Smooth muscle cell (in vitro differentiated cells): ENCODE results near the gene LRP2BP. TPM values are rescaled to one million over a fixed set of nuclear protein-coding genes. Genes with fewer than 3 reads are reported as not detected.
A peak's percentile ranks its signal among the peaks of the same experiment; 100 is the strongest.
"Not testable (repeated sequence)": the region's sequence is repeated elsewhere in the genome, so short reads cannot be mapped to it uniquely, and the experiment has no call there.

Source experiments
- DNase-seq: peaks from one replicate; lab custom pipeline; 2025; ENCODE audit not compliant: unreplicated experiment; lab: John Stamatoyannopoulos, UW
- H2AFZ ChIP-seq: fragments of 200-600 bp; sonication (generic); 2 replicates; pipeline ENCODE4 v1.6.0; 2016; ENCODE audit warnings: antibody characterized with exemption, low read depth, mild to moderate bottlenecking
- H3F3A ChIP-seq: fragments of 200-600 bp; sonication (generic); 2 replicates; pipeline ENCODE4 v1.6.0; 2017; ENCODE audit warnings: antibody characterized with exemption, low read depth
- H3K27ac ChIP-seq: fragments of 200-600 bp; sonication (generic); 2 replicates; pipeline ENCODE4 v1.5.1; 2016; ENCODE audit warnings: low read depth, mild to moderate bottlenecking
- H3K27me3 ChIP-seq: fragments of 200-600 bp; sonication (generic); 2 replicates; pipeline ENCODE4 v1.6.1; 2016; ENCODE audit warnings: low read depth, mild to moderate bottlenecking
- H3K36me3 ChIP-seq: fragments of 200-600 bp; sonication (generic); 2 replicates; pipeline ENCODE4 v1.5.1; 2016; ENCODE audit warnings: low read depth
- H3K4me1 ChIP-seq: fragments of 200-600 bp; sonication (generic); 2 replicates; pipeline ENCODE4 v1.5.1; 2016; ENCODE audit warnings: low read depth
- H3K4me2 ChIP-seq: fragments of 200-600 bp; sonication (generic); 2 replicates; pipeline ENCODE4 v1.6.0; 2016; ENCODE audit warnings: mild to moderate bottlenecking
- H3K4me3 ChIP-seq: fragments of 200-600 bp; sonication (generic); 2 replicates; pipeline ENCODE4 v1.5.1; 2016; ENCODE audit warnings: mild to moderate bottlenecking
- H3K79me2 ChIP-seq: fragments of 200-600 bp; sonication (generic); 2 replicates; pipeline ENCODE4 v1.6.0; 2016; ENCODE audit warnings: low read depth, mild to moderate bottlenecking
- H3K9ac ChIP-seq: fragments of 200-600 bp; sonication (generic); 2 replicates; pipeline ENCODE4 v1.6.0; 2016; ENCODE audit warnings: low read depth
- H3K9me3 ChIP-seq: fragments of 200-600 bp; sonication (generic); replicated peaks from 2 replicates; pipeline ENCODE4 v1.5.1; 2016; ENCODE audit warnings: low read depth
- H4K20me1 ChIP-seq: fragments of 200-600 bp; sonication (generic); 2 replicates; pipeline ENCODE4 v1.6.0; 2016; ENCODE audit warnings: low read depth
- WGBS: methylation state at CpG from one replicate; pipeline ENCODE4 v1.1.7; 2016; ENCODE audit warnings: low lambda C conversion rate; 5-methylcytosine and 5-hydroxymethylcytosine counted together
- polyA plus RNA-seq: library from polyadenylated mRNA; unstranded; fragments of >200 nt; fragmentation: Nextera tagmentation; extraction: Ambion mirVana; gene quantifications from 2 replicates; pipeline ENCODE4 v1.2.1, GENCODE V29; 2016
- total RNA-seq: library from RNA; depleted of rRNA; stranded (reverse); fragments of >200 nt; gene quantifications from 2 replicates; pipeline ENCODE4 v1.2.3, GENCODE V29; 2014
- TF ChIP-seq, protein P1 (sequence below): fragments of 200-600 bp; sonication (generic); IDR thresholded peaks from 2 replicates; pipeline ENCODE4 v1.5.1; 2017; ENCODE audit warnings: borderline replicate concordance, mild to moderate bottlenecking, antibody characterized with exemption; ENCODE audit not compliant: insufficient read depth, poor library complexity, severe bottlenecking

Gene LRP2BP
- total and polyA plus RNA-seq, 2 experiments from 2014 or later = 0.48 to 1.4 TPM

DNA sequence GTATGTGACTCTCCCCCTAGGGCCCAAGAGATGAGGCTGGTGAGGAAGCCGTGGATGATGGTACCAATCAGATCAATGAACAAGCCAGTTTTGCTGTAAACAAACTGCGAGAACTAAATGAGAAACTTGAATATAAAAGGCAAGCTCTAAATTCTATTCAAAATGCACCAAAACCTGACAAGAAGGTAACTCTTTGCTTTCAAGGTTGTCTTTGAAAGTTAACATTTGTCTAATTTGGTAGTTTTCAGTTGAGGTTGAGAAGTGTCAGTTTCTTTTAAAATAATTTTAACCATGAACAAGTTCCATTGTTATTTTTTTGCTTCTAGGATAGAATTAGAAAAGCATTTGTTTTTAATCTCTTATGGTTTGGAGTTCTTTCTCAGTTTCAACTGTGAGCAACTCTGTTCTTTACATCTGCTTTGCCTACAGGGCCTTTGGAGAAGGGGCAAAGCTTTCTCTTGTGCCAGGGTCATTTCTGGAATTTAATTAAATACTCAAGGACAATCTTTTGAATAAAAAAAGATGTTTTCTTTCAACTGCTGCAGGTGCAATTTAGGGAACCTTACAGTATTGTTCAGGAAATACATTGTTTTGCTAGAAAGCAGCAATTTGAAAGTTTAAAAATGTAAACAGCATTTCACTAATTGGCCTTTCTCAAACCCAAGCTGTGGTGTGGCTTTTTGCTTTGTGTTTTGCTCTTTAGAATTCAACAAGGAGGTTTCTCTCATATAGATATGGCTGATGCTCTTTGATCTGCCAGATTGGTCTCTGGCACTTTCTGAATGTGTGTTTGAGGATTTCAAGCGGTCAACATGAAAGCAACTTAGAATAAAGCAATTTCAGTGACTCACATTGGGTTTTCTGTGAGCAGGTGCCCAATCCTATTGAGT lies 62.9 kb downstream of the LRP2BP start:
- no peak overlapping the region for H2AFZ ChIP-seq
- H3K4me1 ChIP-seq = peaks cover 6% of the 10 kb centered on the region
- no peak overlapping the region for H3K4me3 ChIP-seq
- H3K27ac ChIP-seq = no peak overlapping the region
- no peaks in the 10 kb centered on the region for H3F3A ChIP-seq
- DNase-seq = no peak
- TF ChIP-seq, protein P1, sequence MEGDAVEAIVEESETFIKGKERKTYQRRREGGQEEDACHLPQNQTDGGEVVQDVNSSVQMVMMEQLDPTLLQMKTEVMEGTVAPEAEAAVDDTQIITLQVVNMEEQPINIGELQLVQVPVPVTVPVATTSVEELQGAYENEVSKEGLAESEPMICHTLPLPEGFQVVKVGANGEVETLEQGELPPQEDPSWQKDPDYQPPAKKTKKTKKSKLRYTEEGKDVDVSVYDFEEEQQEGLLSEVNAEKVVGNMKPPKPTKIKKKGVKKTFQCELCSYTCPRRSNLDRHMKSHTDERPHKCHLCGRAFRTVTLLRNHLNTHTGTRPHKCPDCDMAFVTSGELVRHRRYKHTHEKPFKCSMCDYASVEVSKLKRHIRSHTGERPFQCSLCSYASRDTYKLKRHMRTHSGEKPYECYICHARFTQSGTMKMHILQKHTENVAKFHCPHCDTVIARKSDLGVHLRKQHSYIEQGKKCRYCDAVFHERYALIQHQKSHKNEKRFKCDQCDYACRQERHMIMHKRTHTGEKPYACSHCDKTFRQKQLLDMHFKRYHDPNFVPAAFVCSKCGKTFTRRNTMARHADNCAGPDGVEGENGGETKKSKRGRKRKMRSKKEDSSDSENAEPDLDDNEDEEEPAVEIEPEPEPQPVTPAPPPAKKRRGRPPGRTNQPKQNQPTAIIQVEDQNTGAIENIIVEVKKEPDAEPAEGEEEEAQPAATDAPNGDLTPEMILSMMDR = no peak
- no peaks in the 10 kb centered on the region for H4K20me1 ChIP-seq
- WGBS = 90% methylated on average over 3 of the region's 3 CpGs
- H3K36me3 ChIP-seq = no peaks in the 10 kb centered on the region
- no peak overlapping the region for H3K9ac ChIP-seq
- no peaks in the 10 kb centered on the region for H3K9me3 ChIP-seq
- no peaks in the 10 kb centered on the region for H3K27me3 ChIP-seq
- H3K79me2 ChIP-seq = no peaks in the 10 kb centered on the region
- H3K4me2 ChIP-seq = no peak overlapping the region

DNA sequence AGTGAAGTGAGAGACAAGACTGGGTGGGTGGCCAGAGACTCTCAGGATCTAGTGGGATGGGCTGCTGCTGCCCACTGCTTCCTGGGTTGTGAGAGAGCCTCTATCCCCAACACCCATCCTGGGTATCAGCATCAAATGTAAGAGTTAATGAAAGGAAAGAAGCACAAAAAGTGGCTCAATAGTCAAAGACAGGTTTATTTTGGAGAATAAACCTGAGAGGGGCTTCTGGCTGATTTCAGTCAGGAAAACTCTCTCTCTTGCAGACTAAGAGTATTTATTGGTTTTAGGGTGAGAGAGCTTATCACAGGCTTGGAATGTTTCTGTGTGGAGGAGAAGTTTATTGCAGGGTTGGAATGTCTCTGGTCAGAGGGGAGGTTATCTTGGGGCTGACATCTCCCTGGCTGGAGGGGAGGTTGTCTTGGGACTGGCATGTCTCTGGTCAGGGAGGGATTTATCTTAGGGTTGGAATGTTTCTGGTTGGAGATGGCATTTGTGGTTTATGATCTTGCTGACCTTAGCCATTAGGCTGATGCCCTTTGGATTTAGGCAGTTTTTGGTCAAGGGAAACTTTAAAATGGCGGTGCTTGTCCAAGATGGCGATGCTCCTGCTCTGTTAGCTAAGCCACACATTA lies 65.7 kb downstream of the LRP2BP start:
- DNase-seq, H3K9me3 ChIP-seq, H3K4me1 ChIP-seq, H3F3A ChIP-seq, H4K20me1 ChIP-seq, H3K27me3 ChIP-seq, H3K27ac ChIP-seq, H3K9ac ChIP-seq, H3K4me2 ChIP-seq, H3K4me3 ChIP-seq, H2AFZ ChIP-seq, H3K79me2 ChIP-seq, H3K36me3 ChIP-seq: not testable (repeated sequence)
- 97% methylated on average over 2 of the region's 2 CpGs for WGBS

DNA sequence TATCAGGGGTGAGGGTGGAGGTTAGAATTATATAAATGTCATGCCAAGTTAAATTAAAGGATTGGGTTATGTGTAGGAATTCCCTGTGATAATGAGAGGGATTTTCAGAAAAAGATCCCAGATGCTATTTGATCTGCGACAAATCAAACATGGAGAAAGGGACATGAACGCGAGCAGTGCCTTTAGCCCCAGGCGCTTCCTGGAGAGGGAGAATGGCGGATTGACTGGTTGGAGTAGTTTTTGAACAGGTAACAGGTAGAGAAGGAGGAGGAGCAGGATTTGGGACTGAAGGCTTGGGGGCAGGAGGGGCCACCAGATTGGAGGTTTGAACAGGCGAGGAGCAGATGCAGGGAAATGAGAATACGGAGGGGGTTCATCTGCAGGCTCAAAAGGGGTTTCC lies 67.1 kb downstream of the LRP2BP start:
- Histone ChIP-seq H3K4me1 (peaks cover 6% of the 10 kb centered on the region), H3K27me3 (no peaks in the 10 kb centered on the region), H3K9me3 (no peaks in the 10 kb centered on the region), H3K27ac (no peak overlapping the region), H2AFZ (no peak overlapping the region), H3K9ac (no peak overlapping the region), H3F3A (no peaks in the 10 kb centered on the region), H3K79me2 (no peaks in the 10 kb centered on the region), H3K4me2 (no peak overlapping the region), H3K4me3 (no peak overlapping the region), H4K20me1 (no peaks in the 10 kb centered on the region), H3K36me3 (no peaks in the 10 kb centered on the region)
- DNase-seq = no peak
- TF ChIP-seq, protein P1 = no peak
- WGBS = 89% methylated on average over 7 of the region's 7 CpGs

DNA sequence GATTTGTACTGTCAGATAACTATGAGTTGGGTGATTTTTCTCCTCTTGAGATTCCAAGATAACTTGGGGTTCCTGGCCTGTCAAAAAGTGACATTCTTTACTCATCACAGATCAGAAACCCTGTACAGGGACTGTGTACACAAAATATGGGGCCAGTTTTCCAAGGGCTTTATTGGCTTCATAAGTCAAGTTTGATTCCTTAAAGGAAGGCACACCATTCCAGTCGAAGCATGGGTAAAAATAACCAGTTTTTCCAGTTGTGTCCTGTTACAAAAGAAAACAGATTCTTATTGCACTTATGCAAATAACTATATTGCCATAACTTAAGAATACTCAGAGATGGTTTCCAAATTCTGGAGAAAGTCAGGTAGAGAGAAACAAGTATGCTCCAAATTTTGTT lies 70.0 kb downstream of the LRP2BP start:
- H3K4me1 ChIP-seq, H3K9ac ChIP-seq, H3K4me2 ChIP-seq, H3K36me3 ChIP-seq, H2AFZ ChIP-seq, H3K27me3 ChIP-seq, H3K27ac ChIP-seq, H3K79me2 ChIP-seq, H4K20me1 ChIP-seq, H3K4me3 ChIP-seq, DNase-seq, H3K9me3 ChIP-seq: not testable (repeated sequence)
- WGBS = 68% methylated on average over 1 of the region's 1 CpG
- peaks cover 15% of the 10 kb centered on the region for H3F3A ChIP-seq

DNA sequence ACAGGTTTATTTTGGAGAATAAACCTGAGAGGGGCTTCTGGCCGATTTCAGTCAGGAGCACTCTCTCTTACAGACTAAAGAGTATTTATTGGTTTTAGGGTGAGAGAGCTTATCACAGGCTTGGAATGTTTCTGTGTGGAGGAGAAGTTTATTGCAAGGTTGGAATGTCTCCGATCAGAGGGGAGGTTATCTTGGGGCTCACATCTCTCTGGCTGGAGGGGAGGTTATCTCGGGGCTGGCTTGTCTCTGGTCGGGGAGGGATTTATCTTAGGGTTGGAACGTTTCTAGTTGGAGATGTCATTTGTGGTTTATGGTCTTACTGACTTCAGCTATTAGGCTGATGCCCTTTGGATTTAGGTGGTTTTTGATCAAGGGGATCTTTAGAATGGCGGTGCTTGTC lies 71.4 kb downstream of the LRP2BP start:
- WGBS = 32% methylated on average over 6 of the region's 6 CpGs

More for the DNA sequence above, 71.4 kb downstream of the LRP2BP start:
- not testable (repeated sequence) for H3K9ac ChIP-seq, H2AFZ ChIP-seq, H3K9me3 ChIP-seq, H3K36me3 ChIP-seq, H4K20me1 ChIP-seq, H3K4me1 ChIP-seq, H3K27me3 ChIP-seq, H3K4me3 ChIP-seq, H3K79me2 ChIP-seq, DNase-seq
- peaks cover 15% of the 10 kb centered on the region for H3F3A ChIP-seq
- H3K27ac ChIP-seq = peak overlapping the region; percentile 84
- peak overlapping the region; percentile 27 for H3K4me2 ChIP-seq
